GM21528 (cell line): ENCODE measurements around the gene SLC30A4.
"Not testable (repeated sequence)": the region's sequence is repeated elsewhere in the genome, so short reads cannot be mapped to it uniquely, and the experiment has no call there.

ENCODE experiments used
- ATAC-seq: cut with Tn5 transposase; IDR thresholded peaks from one replicate; pipeline ENCODE4 v1.9.1; 2021; ENCODE audit warnings: mild to moderate bottlenecking, moderate library complexity; ENCODE audit not compliant: unreplicated experiment, low FRiP score

SLC30A4 gene

GRCh38 chr15:45510758-45511280 lies 11.7 kb downstream of the SLC30A4 start:
- no peak for ATAC-seq

GRCh38 chr15:45507143-45507542 lies 15.4 kb downstream of the SLC30A4 start:
- ATAC-seq, result not testable (repeated sequence)

GRCh38 chr15:45499426-45499825 lies 23.1 kb downstream of the SLC30A4 start:
- no peak for ATAC-seq

GRCh38 chr15:45498701-45499100 lies 23.9 kb downstream of the SLC30A4 start:
- ATAC-seq, result no peak

GRCh38 chr15:45497261-45497660 lies 25.3 kb downstream of the SLC30A4 start:
- ATAC-seq, result no peak

- no peak for ATAC-seq
Measured at GRCh38 chr15:45496658-45497057, 25.9 kb downstream of the SLC30A4 start.

GRCh38 chr15:45495588-45495987 lies 27.0 kb downstream of the SLC30A4 start:
- ATAC-seq, result no peak

GRCh38 chr15:45489690-45490238 lies 32.8 kb downstream of the SLC30A4 start:
- no peak for ATAC-seq

- no peak for ATAC-seq
Measured at GRCh38 chr15:45486317-45486716, 36.2 kb downstream of the SLC30A4 start.

GRCh38 chr15:45481135-45481534 lies 41.4 kb downstream of the SLC30A4 start:
- no peak for ATAC-seq

- ATAC-seq, result no peak
Measured at GRCh38 chr15:45476410-45476809, 46.1 kb downstream of the SLC30A4 start.

- ATAC-seq, result no peak
Measured at GRCh38 chr15:45474799-45475198, 47.8 kb downstream of the SLC30A4 start.

GRCh38 chr15:45473068-45473467 lies 49.5 kb downstream of the SLC30A4 start:
- ATAC-seq, result no peak

GRCh38 chr15:45471151-45471550 lies 51.4 kb downstream of the SLC30A4 start:
- ATAC-seq, result no peak

GRCh38 chr15:45469441-45469840 lies 53.1 kb downstream of the SLC30A4 start:
- ATAC-seq, result no peak

GRCh38 chr15:45469027-45469426 lies 53.5 kb downstream of the SLC30A4 start:
- ATAC-seq, result no peak

GRCh38 chr15:45468294-45468693 lies 54.3 kb downstream of the SLC30A4 start:
- no peak for ATAC-seq

- ATAC-seq, result no peak
Measured at GRCh38 chr15:45458746-45459403, 63.7 kb downstream of the SLC30A4 start.

GRCh38 chr15:45457641-45458539 lies 64.7 kb downstream of the SLC30A4 start:
- ATAC-seq, result peak; percentile 68

- no peak for ATAC-seq
Measured at GRCh38 chr15:45457220-45457619, 65.3 kb downstream of the SLC30A4 start.
